Measurements from ENCODE around the gene UGT1A7. TPM values are rescaled to one million over a fixed set of nuclear protein-coding genes. Genes with fewer than 3 reads are reported as not detected.
"Not testable (repeated sequence)": the region's sequence is repeated elsewhere in the genome, so short reads cannot be mapped to it uniquely, and the experiment has no call there.

Gene UGT1A7
- total RNA-seq, 2 experiments from 2014 or later, result not detected

GRCh38 chr2:233746475-233747282 lies 65.0 kb downstream of the UGT1A7 start:
- Mint-ChIP-seq H3K36me3 (ENCODE audit: low read depth) (no peaks in the 10 kb centered on the region), H3K27ac (no peak overlapping the region), H3K9me3 (peaks cover 6% of the 10 kb centered on the region), H3K4me3 (no peak overlapping the region), H3K4me1 (ENCODE audit: low read depth) (no peaks in the 10 kb centered on the region), H3K27me3 (peaks cover 29% of the 10 kb centered on the region)
- TF ChIP-seq CTCF (IDR thresholded peaks at IDR 0.05), result no peak
- ATAC-seq (ENCODE audit: poor library complexity), result no peak
- CTCF ChIA-PET, result no interaction called here
- H3K4me1 ChIP-seq (ENCODE audit: insufficient read depth, low read length), result no peaks in the 10 kb centered on the region
- no peak for DNase-seq
- H3K27me3 ChIP-seq (ENCODE audit: control insufficient read depth in 1 of 2, insufficient read depth in 2 of 2, low read length in 2 of 2), result peaks cover 0 to 3% of the 10 kb centered on the region in 2 experiments
- peaks cover 0 to 15% of the 10 kb centered on the region in 2 experiments for H3K9me3 ChIP-seq (ENCODE audit: control insufficient read depth in 1 of 2, insufficient read depth in 1 of 2, low read length in 2 of 2)
- intact Hi-C loops (cut with DNase I, micrococcal nuclease), result no loop called here
- no peaks in the 10 kb centered on the region for H3K36me3 ChIP-seq (ENCODE audit: insufficient read depth, low read length)
- H3K27ac ChIP-seq (ENCODE audit: low read depth in 1 of 2, low read length in 2 of 2), result no peak overlapping the region
- POLR2A ChIA-PET, result no interaction called here
- no peak overlapping the region for H3K4me3 ChIP-seq (ENCODE audit: low read length)

GRCh38 chr2:233747283-233747544 lies 65.5 kb downstream of the UGT1A7 start:
- H3K4me3 Mint-ChIP-seq, result no peak overlapping the region
- Histone ChIP-seq H3K27ac (ENCODE audit: low read depth in 1 of 2, low read length in 2 of 2) (no peak overlapping the region), H3K4me1 (ENCODE audit: insufficient read depth, low read length) (no peaks in the 10 kb centered on the region), H3K36me3 (ENCODE audit: insufficient read depth, low read length) (no peaks in the 10 kb centered on the region), H3K27me3 (ENCODE audit: control insufficient read depth in 1 of 2, insufficient read depth in 2 of 2, low read length in 2 of 2) (peaks cover 0 to 3% of the 10 kb centered on the region in 2 experiments), H3K4me3 (ENCODE audit: low read length) (no peak overlapping the region), H3K9me3 (ENCODE audit: control insufficient read depth in 1 of 2, insufficient read depth in 1 of 2, low read length in 2 of 2) (peaks cover 0 to 15% of the 10 kb centered on the region in 2 experiments)
- H3K27me3 Mint-ChIP-seq, result peaks cover 33% of the 10 kb centered on the region
- CTCF ChIA-PET, result no interaction called here
- no peaks in the 10 kb centered on the region for H3K36me3 Mint-ChIP-seq (ENCODE audit: low read depth)
- H3K9me3 Mint-ChIP-seq, result peaks cover 7% of the 10 kb centered on the region
- no peak for DNase-seq
- TF ChIP-seq CTCF (IDR thresholded peaks at IDR 0.05), result no peak
- intact Hi-C loops (cut with DNase I, micrococcal nuclease), result no loop called here
- POLR2A ChIA-PET, result no interaction called here
- no peak overlapping the region for H3K27ac Mint-ChIP-seq
- no peaks in the 10 kb centered on the region for H3K4me1 Mint-ChIP-seq (ENCODE audit: low read depth)
- no peak for ATAC-seq (ENCODE audit: poor library complexity)

- POLR2A ChIA-PET, result not testable (repeated sequence)
Measured at GRCh38 chr2:233750689-233751088, 69.0 kb downstream of the UGT1A7 start.

GRCh38 chr2:233751212-233752009 lies 69.7 kb downstream of the UGT1A7 start:
- ATAC-seq (ENCODE audit: poor library complexity); H3K36me3 Mint-ChIP-seq (ENCODE audit: low read depth); intact Hi-C loops (cut with DNase I, micrococcal nuclease); H3K27me3 ChIP-seq (ENCODE audit: control insufficient read depth in 1 of 2, insufficient read depth in 2 of 2, low read length in 2 of 2); POLR2A ChIA-PET; H3K4me1 ChIP-seq (ENCODE audit: insufficient read depth, low read length); H3K27ac ChIP-seq (ENCODE audit: low read depth in 1 of 2, low read length in 2 of 2); H3K4me1 Mint-ChIP-seq (ENCODE audit: low read depth); H3K36me3 ChIP-seq (ENCODE audit: insufficient read depth, low read length); H3K4me3 ChIP-seq (ENCODE audit: low read length); H3K27ac Mint-ChIP-seq; H3K4me3 Mint-ChIP-seq; DNase-seq; CTCF ChIA-PET; H3K9me3 Mint-ChIP-seq: not testable (repeated sequence)
- peaks cover 0 to 16% of the 10 kb centered on the region in 2 experiments for H3K9me3 ChIP-seq (ENCODE audit: control insufficient read depth in 1 of 2, insufficient read depth in 1 of 2, low read length in 2 of 2)
- H3K27me3 Mint-ChIP-seq, result peaks cover 42% of the 10 kb centered on the region

More at GRCh38 chr2:233750689-233751088, 69.0 kb downstream of the UGT1A7 start:
- CTCF ChIA-PET; H3K4me1 Mint-ChIP-seq (ENCODE audit: low read depth); H3K4me3 ChIP-seq (ENCODE audit: low read length); H3K27me3 ChIP-seq (ENCODE audit: control insufficient read depth in 1 of 2, insufficient read depth in 2 of 2, low read length in 2 of 2); H3K27ac ChIP-seq (ENCODE audit: low read depth in 1 of 2, low read length in 2 of 2); DNase-seq; H3K36me3 Mint-ChIP-seq (ENCODE audit: low read depth); H3K4me3 Mint-ChIP-seq; intact Hi-C loops (cut with DNase I, micrococcal nuclease); H3K9me3 Mint-ChIP-seq; H3K4me1 ChIP-seq (ENCODE audit: insufficient read depth, low read length); H3K27ac Mint-ChIP-seq; H3K36me3 ChIP-seq (ENCODE audit: insufficient read depth, low read length); ATAC-seq (ENCODE audit: poor library complexity): not testable (repeated sequence)
- peaks cover 0 to 16% of the 10 kb centered on the region in 2 experiments for H3K9me3 ChIP-seq (ENCODE audit: control insufficient read depth in 1 of 2, insufficient read depth in 1 of 2, low read length in 2 of 2)
- H3K27me3 Mint-ChIP-seq, result peaks cover 46% of the 10 kb centered on the region
